Measurements from ENCODE around the gene KCNG2.

Gene KCNG2

GRCh38 chr18:79768745-79769144 lies 29.0 kb upstream of the KCNG2 start:
- no peak for DNase-seq (ENCODE audit: low spot score)

- no peak for DNase-seq (ENCODE audit: low spot score)
Measured at GRCh38 chr18:79769698-79770500, 27.8 kb upstream of the KCNG2 start.

GRCh38 chr18:79770501-79770815 lies 27.3 kb upstream of the KCNG2 start:
- DNase-seq (ENCODE audit: low spot score), result no peak

GRCh38 chr18:79770826-79771225 lies 26.9 kb upstream of the KCNG2 start:
- DNase-seq (ENCODE audit: low spot score), result no peak

- DNase-seq (ENCODE audit: low spot score), result no peak
Measured at GRCh38 chr18:79771446-79772107, 26.2 kb upstream of the KCNG2 start.

GRCh38 chr18:79772108-79772864 lies 25.5 kb upstream of the KCNG2 start:
- no peak for DNase-seq (ENCODE audit: low spot score)

GRCh38 chr18:79772865-79773696 lies 24.7 kb upstream of the KCNG2 start:
- DNase-seq (ENCODE audit: low spot score), result no peak

- DNase-seq (ENCODE audit: low spot score), result no peak
Measured at GRCh38 chr18:79774111-79774510, 23.6 kb upstream of the KCNG2 start.

- no peak for DNase-seq (ENCODE audit: low spot score)
Measured at GRCh38 chr18:79775441-79776221, 22.1 kb upstream of the KCNG2 start.

- DNase-seq (ENCODE audit: low spot score), result no peak
Measured at GRCh38 chr18:79776674-79777073, 21.1 kb upstream of the KCNG2 start.

- DNase-seq (ENCODE audit: low spot score), result no peak
Measured at GRCh38 chr18:79778291-79778791, 19.4 kb upstream of the KCNG2 start.

- DNase-seq (ENCODE audit: low spot score), result no peak
Measured at GRCh38 chr18:79779021-79779699, 18.6 kb upstream of the KCNG2 start.

GRCh38 chr18:79779700-79780190 lies 18.0 kb upstream of the KCNG2 start:
- DNase-seq (ENCODE audit: low spot score), result no peak

- DNase-seq (ENCODE audit: low spot score), result no peak
Measured at GRCh38 chr18:79780547-79780946, 17.2 kb upstream of the KCNG2 start.

GRCh38 chr18:79781331-79781941 lies 16.3 kb upstream of the KCNG2 start:
- DNase-seq (ENCODE audit: low spot score), result no peak

- DNase-seq (ENCODE audit: low spot score), result no peak
Measured at GRCh38 chr18:79782566-79783308, 15.0 kb upstream of the KCNG2 start.

GRCh38 chr18:79784071-79784913 lies 13.4 kb upstream of the KCNG2 start:
- no peak for DNase-seq (ENCODE audit: low spot score)

Data from AG08396 (cell line).